AG08396 (cell line): ENCODE data around the gene RINT1.
"Not testable (repeated sequence)": the region's sequence is repeated elsewhere in the genome, so short reads cannot be mapped to it uniquely, and the experiment has no call there.

Experiments
- DNase-seq: peaks from one replicate; pipeline ENCODE4 v3.0.0; 2012; ENCODE audit warnings: low spot score, mixed read lengths

Gene RINT1

GRCh38 chr7:105531792-105532671 is at the start of gene RINT1:
TSS of gene RINT1 (plus strand) at chr7:105532201. CDS start at chr7:105532316, 115 bp downstream.
- DNase-seq = peak; percentile 91

GRCh38 chr7:105487579-105488571 is 44.1 kb upstream of the RINT1 start:
- DNase-seq = peak; percentile 57

- DNase-seq = no peak
Measured at GRCh38 chr7:105489409-105489808, 42.6 kb upstream of the RINT1 start.

- DNase-seq = no peak
Measured at GRCh38 chr7:105493196-105493922, 38.6 kb upstream of the RINT1 start.

GRCh38 chr7:105493923-105494315 is 38.1 kb upstream of the RINT1 start:
- DNase-seq = peak; percentile 80

GRCh38 chr7:105496521-105496920 is 35.5 kb upstream of the RINT1 start:
- peak; percentile 18 for DNase-seq

GRCh38 chr7:105497016-105497415 is 35.0 kb upstream of the RINT1 start:
- no peak for DNase-seq

GRCh38 chr7:105502173-105502572 is 29.8 kb upstream of the RINT1 start:
- no peak for DNase-seq

GRCh38 chr7:105512415-105512814 is 19.6 kb upstream of the RINT1 start:
- no peak for DNase-seq

GRCh38 chr7:105512926-105513526 is 19.0 kb upstream of the RINT1 start:
- DNase-seq = no peak

GRCh38 chr7:105515610-105516009 is 16.4 kb upstream of the RINT1 start:
- DNase-seq = not testable (repeated sequence)

- DNase-seq = no peak
Measured at GRCh38 chr7:105519353-105519752, 12.6 kb upstream of the RINT1 start.

GRCh38 chr7:105520620-105521019 is 11.4 kb upstream of the RINT1 start:
- DNase-seq = not testable (repeated sequence)

GRCh38 chr7:105521027-105521716 is 10.8 kb upstream of the RINT1 start:
- peak; percentile 72 for DNase-seq

- DNase-seq = peak; percentile 97
Measured at GRCh38 chr7:105521717-105522463, 10.1 kb upstream of the RINT1 start, which contains the start of gene PUS7. TSS of gene PUS7 (minus strand) at chr7:105522271. CDS start at chr7:105508512, 13,759 bp downstream.

GRCh38 chr7:105524423-105524822 is 7.6 kb upstream of the RINT1 start:
- not testable (repeated sequence) for DNase-seq

- no peak for DNase-seq
Measured at GRCh38 chr7:105524840-105525239, 7.2 kb upstream of the RINT1 start.

GRCh38 chr7:105527737-105528136 is 4.3 kb upstream of the RINT1 start:
- not testable (repeated sequence) for DNase-seq

- no peak for DNase-seq
Measured at GRCh38 chr7:105530126-105530525, 1.9 kb upstream of the RINT1 start.

GRCh38 chr7:105530546-105530945 is 1.5 kb upstream of the RINT1 start:
- DNase-seq = no peak
